DLD1 (cell line): Measurements from ENCODE around the gene EXOC1.
"Not testable (repeated sequence)": the region's sequence is repeated elsewhere in the genome, so short reads cannot be mapped to it uniquely, and the experiment has no call there.

Experiments
- in situ Hi-C: cut with HindIII; loops from 2 replicates; pipeline ENCODE4 v1.10.0; 2017; ENCODE audit warnings: low sequenced_read_pairs

The EXOC1 gene

GRCh38 chr4:55903577-55903976, 50.1 kb downstream of the EXOC1 start:
- in situ Hi-C loops, result no loop called here

GRCh38 chr4:55904576-55904975, 51.1 kb downstream of the EXOC1 start:
- in situ Hi-C loops, result no loop called here

- in situ Hi-C loops, result no loop called here
Measured at GRCh38 chr4:55906323-55906722, 52.9 kb downstream of the EXOC1 start.

GRCh38 chr4:55906989-55907388, 53.5 kb downstream of the EXOC1 start:
- in situ Hi-C loops, result no loop called here

GRCh38 chr4:55907469-55907868, 54.0 kb downstream of the EXOC1 start:
- in situ Hi-C loops, result no loop called here

GRCh38 chr4:55910140-55910539, 56.7 kb downstream of the EXOC1 start:
- in situ Hi-C loops, result no loop called here

GRCh38 chr4:55912249-55912648, 58.8 kb downstream of the EXOC1 start:
- in situ Hi-C loops, result no loop called here

GRCh38 chr4:55920571-55920970, 67.1 kb downstream of the EXOC1 start:
- in situ Hi-C loops, result no loop called here

GRCh38 chr4:55921093-55921492, 67.6 kb downstream of the EXOC1 start:
- in situ Hi-C loops, result no loop called here

- in situ Hi-C loops, result no loop called here
Measured at GRCh38 chr4:55925241-55925640, 71.8 kb downstream of the EXOC1 start.

- in situ Hi-C loops, result no loop called here
Measured at GRCh38 chr4:55926610-55927009, 73.2 kb downstream of the EXOC1 start.

GRCh38 chr4:55927803-55928437, 74.5 kb downstream of the EXOC1 start:
- in situ Hi-C loops, result no loop called here

- in situ Hi-C loops, result no loop called here
Measured at GRCh38 chr4:55928846-55929245, 75.4 kb downstream of the EXOC1 start.

- in situ Hi-C loops, result no loop called here
Measured at GRCh38 chr4:55931043-55931442, 77.6 kb downstream of the EXOC1 start.

GRCh38 chr4:55931833-55932232, 78.4 kb downstream of the EXOC1 start:
- in situ Hi-C loops, result no loop called here

GRCh38 chr4:55932511-55932910, 79.1 kb downstream of the EXOC1 start:
- in situ Hi-C loops, result no loop called here

GRCh38 chr4:55933611-55934010, 80.2 kb downstream of the EXOC1 start:
- in situ Hi-C loops, result no loop called here

- in situ Hi-C loops, result not testable (repeated sequence)
Measured at GRCh38 chr4:55935907-55936306, 82.5 kb downstream of the EXOC1 start.

GRCh38 chr4:55938481-55938880, 85.0 kb downstream of the EXOC1 start:
- in situ Hi-C loops, result no loop called here

- in situ Hi-C loops, result no loop called here
Measured at GRCh38 chr4:55939421-55939820, 86.0 kb downstream of the EXOC1 start.

GRCh38 chr4:55941881-55942396, 88.5 kb downstream of the EXOC1 start:
- in situ Hi-C loops, result no loop called here

GRCh38 chr4:55947254-55947882, 93.9 kb downstream of the EXOC1 start:
- in situ Hi-C loops, result no loop called here
